HCT116 (cell line): ENCODE measurements around the gene NDOR1. TPM values are rescaled to one million over a fixed set of nuclear protein-coding genes. Genes with fewer than 3 reads are reported as not detected.
A peak's percentile ranks its signal among the peaks of the same experiment; 100 is the strongest.

ENCODE experiments used
- ATAC-seq: fragments of 200-7000 bp; cut with Tn5 transposase; 2 replicates; pipeline ENCODE4 v1.9.1; 2020; ENCODE audit warnings: mild to moderate bottlenecking, moderate library complexity
- BruUV-seq: library from RNA; stranded (reverse); fragments of 400-500 nt; replicated peaks from 2 replicates; lab custom pipeline; 2021; lab: Mats Ljungman, UMichigan
- CTCF ChIA-PET: fragments of 300-600 bp; sonication (Branson Sonifier 250); formaldehyde crosslinking; loops from one replicate; lab custom pipeline; 2021; ENCODE audit warnings: antibody characterized with exemption; lab: Charles Lee
- POLR2A ChIA-PET: fragments of 300-600, 350-600 bp; sonication (Branson Sonifier 250); formaldehyde crosslinking; loops from one replicate; lab custom pipeline; 2021; ENCODE audit warnings: antibody characterized with exemption; lab: Charles Lee
- RAD21 ChIA-PET, 2 experiments: fragments of 300-600 bp; sonication (Branson Sonifier 250); formaldehyde crosslinking; loops; one replicate each; lab custom pipeline; 2023; ENCODE audit warnings: low total read pairs in 2 of 2; ENCODE audit not compliant: uncharacterized antibody in 2 of 2, unreplicated experiment in 2 of 2, low non-redundant PET in 1 of 2; lab: Charles Lee
- DNase-seq: peaks from one replicate; pipeline ENCODE4 v3.0.0-alpha.2; 2010; ENCODE audit warnings: low read depth, low spot score
- H2AFZ ChIP-seq: fragments of 200-600 bp; shearing (Covaris generic), sonication (generic); 2 replicates; pipeline ENCODE4 v1.6.1; 2017; ENCODE audit warnings: low read depth, mixed run types, mixed read lengths, antibody characterized with exemption, low read length; ENCODE audit not compliant: poor library complexity, severe bottlenecking
- H3K27ac ChIP-seq: 2 replicates; pipeline ENCODE4 v1.5.1; 2012; ENCODE audit warnings: low read depth, low read length
- H3K27me3 ChIP-seq: fragments of 200-600 bp; sonication (generic); 2 replicates; pipeline ENCODE4 v1.6.1; 2016; ENCODE audit warnings: mixed run types, low read length, mixed read lengths; ENCODE audit not compliant: insufficient read depth
- H3K36me3 ChIP-seq, 2 experiments: fragments of 200-500 bp in 1 of 2; fragments of 200-600 bp in 1 of 2; sonication (Bioruptor generic) in 1 of 2; sonication (generic) in 1 of 2; 2 replicates each; pipeline versions ENCODE4 v1.5.1 to v1.6.1; 2014 to 2016; ENCODE audit warnings: low read length in 2 of 2, inconsistent platforms in 1 of 2, mixed read lengths in 1 of 2, mixed run types in 1 of 2; ENCODE audit not compliant: insufficient read depth in 2 of 2, control insufficient read depth in 1 of 2
- H3K4me1 ChIP-seq, 2 experiments: fragments of 200-600 bp in 1 of 2; sonication (generic) in 1 of 2; 2 replicates each; pipeline versions ENCODE4 v1.5.1 to v1.6.1; 2012 to 2017; ENCODE audit warnings: low read length in 2 of 2, inconsistent platforms in 1 of 2, mild to moderate bottlenecking in 1 of 2, mixed read lengths in 1 of 2, mixed run types in 1 of 2, moderate library complexity in 1 of 2; ENCODE audit not compliant: insufficient read depth in 2 of 2, control insufficient read depth in 1 of 2
- H3K4me2 ChIP-seq: fragments of 200-600 bp; sonication (generic); 2 replicates; pipeline ENCODE4 v1.6.1; 2017; ENCODE audit warnings: mixed run types, low read length, mixed read lengths
- H3K4me3 ChIP-seq, 2 experiments: fragments of 200-600 bp in 1 of 2; sonication (generic) in 1 of 2; replicated peaks in 1 of 2; 2 replicates each; pipeline ENCODE4 v1.5.1; 2011 to 2016; ENCODE audit warnings: low read length in 2 of 2, control low read depth in 1 of 2, low read depth in 1 of 2, mild to moderate bottlenecking in 1 of 2, mixed read lengths in 1 of 2, mixed run types in 1 of 2
- H3K79me2 ChIP-seq: fragments of 200-600 bp; sonication (generic); 2 replicates; pipeline ENCODE4 v1.6.1; 2017; ENCODE audit warnings: mild to moderate bottlenecking, mixed run types, low read length, moderate library complexity, mixed read lengths; ENCODE audit not compliant: insufficient read depth
- H3K9ac ChIP-seq: fragments of 200-600 bp; sonication (generic); 2 replicates; pipeline ENCODE4 v1.6.1; 2016; ENCODE audit warnings: low read length, mixed read lengths
- H3K9me2 ChIP-seq: fragments of 200-600 bp; sonication (generic), shearing (Covaris generic); 2 replicates; pipeline ENCODE4 v1.6.1; 2017; ENCODE audit warnings: mixed run types, mild to moderate bottlenecking, moderate library complexity; ENCODE audit not compliant: insufficient read depth
- H3K9me3 ChIP-seq, 2 experiments: fragments of 200-500 bp in 1 of 2; fragments of 200-600 bp in 1 of 2; sonication (Bioruptor generic) in 1 of 2; sonication (generic) in 1 of 2; 2 replicates each; pipeline ENCODE4 v1.6.1; 2014 to 2017; ENCODE audit warnings: low read length in 2 of 2, mixed read lengths in 2 of 2, inconsistent platforms in 1 of 2, low read depth in 1 of 2, mild to moderate bottlenecking in 1 of 2, mixed run types in 1 of 2, moderate library complexity in 1 of 2; ENCODE audit not compliant: control insufficient read depth in 1 of 2, insufficient read depth in 1 of 2
- H4K20me1 ChIP-seq: fragments of 200-600 bp; sonication (generic), shearing (Covaris generic); 2 replicates; pipeline ENCODE4 v1.6.1; 2017; ENCODE audit warnings: mixed run types, mild to moderate bottlenecking, moderate library complexity; ENCODE audit not compliant: insufficient read depth
- CTCF ChIP-seq, 3 experiments: fragments of 200-600 bp in 1 of 3; sonication (generic) in 1 of 3; IDR thresholded peaks in 2 of 3; conservative IDR thresholded peaks in 1 of 3; 2 replicates each; pipeline ENCODE4 v1.5.1; 2012 to 2017; ENCODE audit warnings: low read depth in 2 of 3, low read length in 2 of 3, antibody characterized with exemption in 1 of 3, borderline replicate concordance in 1 of 3, control low read depth in 1 of 3, mild to moderate bottlenecking in 1 of 3, mixed read lengths in 1 of 3, mixed run types in 1 of 3, moderate library complexity in 1 of 3; ENCODE audit not compliant: insufficient read depth in 1 of 3
- ELF1 ChIP-seq: IDR thresholded peaks from 2 replicates; pipeline ENCODE4 v1.6.1; 2012; ENCODE audit warnings: low read depth, borderline replicate concordance
- FOSL1 ChIP-seq: IDR thresholded peaks from 2 replicates; pipeline ENCODE4 v1.6.1; 2012; ENCODE audit warnings: low read depth
- SRF ChIP-seq: IDR thresholded peaks from 2 replicates; pipeline ENCODE4 v1.6.1; 2012; ENCODE audit warnings: low read depth
- TCF7L2 ChIP-seq: IDR thresholded peaks from 2 replicates; pipeline ENCODE4 v1.7.0; 2011; ENCODE audit warnings: borderline replicate concordance, inconsistent platforms; ENCODE audit not compliant: insufficient read depth, insufficient read length; ENCODE audit errors: extremely low read depth
- ZFX ChIP-seq: fragments of 450-650 bp; IDR thresholded peaks from 2 replicates; pipeline ENCODE4 v1.6.1; 2017
- ZNF274 ChIP-seq: fragments of 200-500 bp; sonication (Bioruptor generic); IDR thresholded peaks from 2 replicates; pipeline ENCODE4 v1.6.1; 2014; ENCODE audit warnings: mild to moderate bottlenecking, low read depth, low read length, inconsistent platforms
- intact Hi-C: fragments of 100-400 bp; cut with micrococcal nuclease; formaldehyde crosslinking; loops from 2 replicates; pipeline ENCODE4 v1.10.0; 2022
- total RNA-seq: library from RNA; stranded (reverse); gene quantifications from one replicate; pipeline ENCODE4 v1.2.1, GENCODE V29; 2021; ENCODE audit not compliant: unreplicated experiment

Gene NDOR1
- total RNA-seq, 1 experiment from 2014 or later, result 28.4 TPM

GRCh38 chr9:137220317-137221094, 15.0 kb downstream of the NDOR1 start:
- peaks cover 42 to 74% of the 10 kb centered on the region in 2 experiments for H3K4me1 ChIP-seq
- ChIA-PET POLR2A (interaction anchor here (1.2 kb wide), 1 partner anchor 20 kb away, joined by 3 read pairs; the partner anchor contains the start of gene TUBB4B), RAD21 (no interaction called here), CTCF (interaction anchor here (0.7 kb wide), 1 partner anchor 22 kb away, joined by 6 read pairs; no protein-coding TSS in a partner anchor)
- no peaks in the 10 kb centered on the region for H3K79me2 ChIP-seq
- H3K27ac ChIP-seq, result peak overlapping the region; percentile 37; the same call in 1 of the 2 replicates
- DNase-seq, result no peak
- BruUV-seq, result TSS peak; percentile 57
- no peak overlapping the region for H2AFZ ChIP-seq
- H3K9me3 ChIP-seq, result no peaks in the 10 kb centered on the region
- H3K4me2 ChIP-seq, result no peak overlapping the region
- no peaks in the 10 kb centered on the region for H4K20me1 ChIP-seq
- H3K9ac ChIP-seq, result no peak overlapping the region
- H3K27me3 ChIP-seq, result no peaks in the 10 kb centered on the region
- intact Hi-C loops, result loop anchor here (10.0 kb wide), 1 partner anchor 436 kb away; no protein-coding TSS in a partner anchor
- H3K4me3 ChIP-seq, result no peak overlapping the region
- no peaks in the 10 kb centered on the region for H3K36me3 ChIP-seq
- H3K9me2 ChIP-seq, result no peaks in the 10 kb centered on the region
- no peak for TF ChIP-seq ELF1
- TF ChIP-seq SRF, result no peak
- TF ChIP-seq FOSL1, result no peak
- no peak for TF ChIP-seq ZFX
- TF ChIP-seq ZNF274, result no peak
- no peak for TF ChIP-seq TCF7L2
- TF ChIP-seq CTCF (IDR thresholded peaks at IDR 0.05 in 2 of 3, conservative IDR thresholded peaks at IDR 0.05 in 1 of 3; ENCODE audit: borderline replicate concordance in 1 of 3, insufficient read depth in 1 of 3, low read depth in 2 of 3, low read length in 2 of 3), result no peak
- ATAC-seq, result no peak
